Measurements from ENCODE around the gene PSG3.
"Not testable (repeated sequence)": the region's sequence is repeated elsewhere in the genome, so short reads cannot be mapped to it uniquely, and the experiment has no call there.

GRCh38 chr19:42766871-42767270 lies 26.6 kb upstream of the PSG3 start:
- not testable (repeated sequence) for TF ChIP-seq CTCF (IDR thresholded peaks at IDR 0.05); FOSB (CRISPR knock-in tag; IDR thresholded peaks at IDR 0.05); RCOR1 (IDR thresholded peaks at IDR 0.05; ENCODE audit: low read depth, low read length); EP300 (IDR thresholded peaks at IDR 0.05); SMC3 (IDR thresholded peaks at IDR 0.05); HOXB13 (CRISPR knock-in tag; IDR thresholded peaks at IDR 0.05; ENCODE audit: low read depth); ZSCAN20 (CRISPR knock-in tag; IDR thresholded peaks at IDR 0.05); HMGXB4 (CRISPR knock-in tag; IDR thresholded peaks at IDR 0.05; ENCODE audit: borderline replicate concordance); PBX3 (IDR thresholded peaks at IDR 0.05)
